Mesenchymal stem cell (in vitro differentiated cells and primary cell): Measurements from ENCODE around the gene API5.
A peak's percentile ranks its signal among the peaks of the same experiment; 100 is the strongest.

Experiments used
- DNase-seq: peaks from one replicate; pipeline ENCODE4 v3.0.0-alpha.2; 2013
- H2AFZ ChIP-seq: one replicate; pipeline ENCODE4 v1.6.1; 2013; ENCODE audit warnings: low read depth, mild to moderate bottlenecking, control low read depth, inconsistent platforms, low read length, moderate library complexity
- H2AK5ac ChIP-seq: 2 replicates; pipeline ENCODE4 v1.6.1; 2013; ENCODE audit warnings: low read length, moderate library complexity, mild to moderate bottlenecking, inconsistent platforms; ENCODE audit not compliant: severe bottlenecking
- H2BK120ac ChIP-seq: one replicate; pipeline ENCODE4 v1.6.1; 2013; ENCODE audit warnings: low read depth, mild to moderate bottlenecking, inconsistent platforms, low read length, moderate library complexity
- H2BK12ac ChIP-seq, 2 experiments: one replicate each; pipeline ENCODE4 v1.6.1; 2013; ENCODE audit warnings: inconsistent platforms in 2 of 2, low read length in 2 of 2, mild to moderate bottlenecking in 2 of 2, moderate library complexity in 2 of 2, control low read depth in 1 of 2
- H2BK15ac ChIP-seq: one replicate; pipeline ENCODE4 v1.6.1; 2013; ENCODE audit warnings: mild to moderate bottlenecking, low read depth, inconsistent platforms; ENCODE audit not compliant: poor library complexity, severe bottlenecking
- H2BK5ac ChIP-seq: 2 replicates; pipeline ENCODE4 v1.6.1; 2013; ENCODE audit warnings: low read depth, mild to moderate bottlenecking, low read length, control low read depth, inconsistent platforms; ENCODE audit not compliant: poor library complexity, severe bottlenecking
- H3K14ac ChIP-seq, 2 experiments: one replicate each; pipeline ENCODE4 v1.6.1; 2013; ENCODE audit warnings: inconsistent platforms in 2 of 2, low read length in 2 of 2, control low read depth in 1 of 2, mild to moderate bottlenecking in 1 of 2, moderate library complexity in 1 of 2
- H3K18ac ChIP-seq, 2 experiments: one replicate each; pipeline ENCODE4 v1.6.1; 2013; ENCODE audit warnings: inconsistent platforms in 2 of 2, low read length in 2 of 2, control low read depth in 1 of 2, low read depth in 1 of 2, mild to moderate bottlenecking in 1 of 2
- H3K23ac ChIP-seq, 2 experiments: one replicate each; pipeline ENCODE4 v1.6.1; 2013; ENCODE audit warnings: inconsistent platforms in 2 of 2, low read length in 2 of 2, mild to moderate bottlenecking in 2 of 2, moderate library complexity in 2 of 2, control low read depth in 1 of 2
- H3K27ac ChIP-seq: 2 replicates; pipeline ENCODE4 v1.5.1; 2013; ENCODE audit warnings: mild to moderate bottlenecking, moderate library complexity, low read length, control low read depth, inconsistent platforms; ENCODE audit not compliant: poor library complexity, severe bottlenecking
- H3K27me3 ChIP-seq, 2 experiments: 2 replicates each; pipeline versions ENCODE4 v1.6.1 to v1.7.0; 2013; ENCODE audit warnings: low read length in 2 of 2, mild to moderate bottlenecking in 2 of 2, moderate library complexity in 2 of 2, control low read depth in 1 of 2, inconsistent platforms in 1 of 2; ENCODE audit not compliant: control insufficient read depth in 1 of 2, insufficient read depth in 1 of 2
- H3K36me3 ChIP-seq, 2 experiments: 2 replicates each; pipeline versions ENCODE4 v1.6.1 to v1.7.0; 2013; ENCODE audit warnings: low read length in 2 of 2, control low read depth in 1 of 2, inconsistent platforms in 1 of 2, low read depth in 1 of 2, mild to moderate bottlenecking in 1 of 2; ENCODE audit not compliant: insufficient read depth in 2 of 2, control insufficient read depth in 1 of 2
- H3K4ac ChIP-seq, 2 experiments: one replicate each; pipeline ENCODE4 v1.6.1; 2013; ENCODE audit warnings: inconsistent platforms in 2 of 2, low read length in 2 of 2, mild to moderate bottlenecking in 2 of 2, moderate library complexity in 2 of 2, control low read depth in 1 of 2, low read depth in 1 of 2
- H3K4me1 ChIP-seq: 2 replicates; pipeline ENCODE4 v1.6.1; 2013; ENCODE audit warnings: low read depth, low read length, control low read depth; ENCODE audit not compliant: control insufficient read depth, insufficient read depth
- H3K4me2 ChIP-seq: 2 replicates; pipeline ENCODE4 v1.6.1; 2013; ENCODE audit warnings: low read length, mild to moderate bottlenecking, inconsistent platforms; ENCODE audit not compliant: poor library complexity, severe bottlenecking
- H3K4me3 ChIP-seq, 2 experiments: 2 replicates each; pipeline versions ENCODE4 v1.5.1 to v1.7.0; 2013; ENCODE audit warnings: low read length in 2 of 2, mild to moderate bottlenecking in 2 of 2, control low read depth in 1 of 2, low read depth in 1 of 2; ENCODE audit not compliant: insufficient read depth in 1 of 2
- H3K79me1 ChIP-seq: replicated peaks from 2 replicates; pipeline ENCODE4 v1.6.1; 2013; ENCODE audit warnings: mild to moderate bottlenecking, control low read depth, low read length, inconsistent platforms; ENCODE audit not compliant: poor library complexity, severe bottlenecking
- H3K9ac ChIP-seq: 2 replicates; pipeline ENCODE4 v1.7.0; 2013; ENCODE audit warnings: mild to moderate bottlenecking, low read length, moderate library complexity
- H3K9me3 ChIP-seq: 2 replicates; pipeline ENCODE4 v1.7.0; 2013; ENCODE audit warnings: mild to moderate bottlenecking, low read length; ENCODE audit not compliant: control insufficient read depth
- H4K8ac ChIP-seq: one replicate; pipeline ENCODE4 v1.6.1; 2013; ENCODE audit warnings: inconsistent platforms, mild to moderate bottlenecking, low read length, moderate library complexity
- H4K91ac ChIP-seq: one replicate; pipeline ENCODE4 v1.6.1; 2013; ENCODE audit warnings: mild to moderate bottlenecking, low read length, inconsistent platforms
- WGBS: methylation state at CpG from one replicate; pipeline ENCODE4 v1.1.7; 2013; ENCODE audit warnings: mixed read lengths; 5-methylcytosine and 5-hydroxymethylcytosine counted together

The API5 gene

GRCh38 chr11:43316451-43316850 lies 4.7 kb downstream of the API5 start:
- Histone ChIP-seq H3K27me3 (no peaks in the 10 kb centered on the region), H3K9ac (no peak overlapping the region), H3K4me2 (peak overlapping the region; percentile 29), H2BK5ac (no peak overlapping the region), H4K8ac (no peak overlapping the region), H3K4me1 (peaks cover 6% of the 10 kb centered on the region), H2BK12ac (no peak overlapping the region), H2AK5ac (no peak overlapping the region), H3K23ac (no peak overlapping the region), H3K79me1 (peaks cover 13% of the 10 kb centered on the region), H3K36me3 (peaks cover 4 to 35% of the 10 kb centered on the region in 2 experiments), H3K4ac (no peak overlapping the region), H3K27ac (no peak overlapping the region), H2BK15ac (no peak overlapping the region), H3K18ac (peak overlapping the region in 1 of 2 experiments; percentile 21), H2AFZ (no peak overlapping the region), H4K91ac (no peak overlapping the region), H3K14ac (no peak overlapping the region), H3K9me3 (no peaks in the 10 kb centered on the region), H2BK120ac (no peak overlapping the region), H3K4me3 (no peak overlapping the region)
- 83% methylated on average over 5 of the region's 6 CpGs for WGBS
- DNase-seq = peak; percentile 34

DNA sequence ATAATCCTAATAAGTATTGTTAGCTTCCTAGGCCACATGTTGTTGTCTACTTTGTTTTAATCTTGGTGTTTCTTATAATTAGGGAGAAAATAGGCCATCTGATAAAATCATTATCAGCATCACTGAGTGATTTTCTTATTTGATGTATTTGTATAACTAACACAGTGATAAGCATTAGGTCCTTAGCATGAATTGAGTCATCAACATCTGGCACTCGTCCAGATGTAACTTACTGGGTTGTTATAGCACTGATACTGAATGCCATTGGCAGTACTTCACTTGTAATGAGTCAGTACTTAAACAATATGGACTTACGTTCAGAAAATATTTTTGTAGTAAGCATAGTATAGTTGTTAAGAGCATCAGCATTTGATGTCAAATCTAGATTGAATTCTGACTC lies 16.2 kb downstream of the API5 start:
- Histone ChIP-seq H3K79me1 (peaks cover 4% of the 10 kb centered on the region), H3K27me3 (no peaks in the 10 kb centered on the region), H2BK5ac (no peak overlapping the region), H2AK5ac (no peak overlapping the region), H3K14ac (no peak overlapping the region), H2BK12ac (no peak overlapping the region), H2BK120ac (no peak overlapping the region), H3K4ac (no peak overlapping the region), H3K4me1 (no peaks in the 10 kb centered on the region), H3K27ac (no peak overlapping the region), H3K9ac (no peak overlapping the region), H4K8ac (no peak overlapping the region), H4K91ac (no peak overlapping the region), H3K9me3 (no peaks in the 10 kb centered on the region), H3K4me3 (no peak overlapping the region), H3K18ac (no peak overlapping the region), H2AFZ (no peak overlapping the region), H3K36me3 (peaks cover 20 to 98% of the 10 kb centered on the region in 2 experiments), H3K23ac (no peak overlapping the region), H3K4me2 (no peak overlapping the region), H2BK15ac (no peak overlapping the region)
- WGBS = 0% methylated on average over 1 of the region's 2 CpGs
- DNase-seq = peak; percentile 91

- 60% methylated on average over 1 of the region's 2 CpGs for WGBS
- no peaks in the 10 kb centered on the region for H3K9me3 ChIP-seq
- H3K18ac ChIP-seq = no peak overlapping the region
- no peaks in the 10 kb centered on the region for H3K4me1 ChIP-seq
- H2AFZ ChIP-seq = no peak overlapping the region
- H2BK12ac ChIP-seq = no peak overlapping the region
- no peak overlapping the region for H2BK5ac ChIP-seq
- no peak overlapping the region for H2BK120ac ChIP-seq
- H3K36me3 ChIP-seq = peaks cover 18 to 98% of the 10 kb centered on the region in 2 experiments
- no peak overlapping the region for H3K14ac ChIP-seq
- no peak overlapping the region for H4K8ac ChIP-seq
- peaks cover 4% of the 10 kb centered on the region for H3K79me1 ChIP-seq
- H3K9ac ChIP-seq = no peak overlapping the region
- H3K27me3 ChIP-seq = no peaks in the 10 kb centered on the region
- no peak overlapping the region for H3K27ac ChIP-seq
- DNase-seq = no peak
- H4K91ac ChIP-seq = no peak overlapping the region
- no peak overlapping the region for H3K23ac ChIP-seq
- no peak overlapping the region for H3K4me3 ChIP-seq
- H3K4ac ChIP-seq = no peak overlapping the region
- H2BK15ac ChIP-seq = no peak overlapping the region
- H3K4me2 ChIP-seq = no peak overlapping the region
- H2AK5ac ChIP-seq = no peak overlapping the region
Measured at GRCh38 chr11:43328482-43328881, 16.7 kb downstream of the API5 start.

DNA sequence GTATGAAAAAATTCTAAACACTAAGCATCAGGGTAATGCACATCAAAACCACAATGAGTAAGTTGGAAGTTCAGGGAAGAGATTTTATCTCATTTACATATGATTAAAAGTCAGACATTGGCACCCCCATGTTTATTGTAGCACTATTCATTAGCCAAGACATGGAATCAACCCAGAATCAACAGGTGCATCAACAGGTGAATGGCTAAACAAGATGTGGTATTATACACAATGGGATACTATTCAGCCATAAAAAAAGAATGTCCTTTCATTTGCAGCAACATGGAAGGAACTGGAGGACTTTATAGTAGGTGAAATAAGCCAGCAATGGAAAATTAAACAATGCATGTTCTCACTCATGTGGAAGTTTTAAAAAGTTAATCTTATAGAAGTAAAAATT lies 29.4 kb downstream of the API5 start:
- H3K79me1 ChIP-seq = no peaks in the 10 kb centered on the region
- DNase-seq = no peak
- H3K4me1 ChIP-seq = no peaks in the 10 kb centered on the region

More for the DNA sequence above, 29.4 kb downstream of the API5 start:
- Histone ChIP-seq H3K4ac (no peak overlapping the region), H3K23ac (no peak overlapping the region), H3K27me3 (no peaks in the 10 kb centered on the region), H3K9ac (no peak overlapping the region), H3K4me3 (no peak overlapping the region), H3K14ac (no peak overlapping the region), H2BK120ac (no peak overlapping the region), H3K4me2 (no peak overlapping the region), H3K36me3 (peaks cover 4 to 62% of the 10 kb centered on the region in 2 experiments), H4K91ac (no peak overlapping the region), H2AK5ac (no peak overlapping the region), H2AFZ (no peak overlapping the region), H2BK12ac (no peak overlapping the region), H4K8ac (no peak overlapping the region), H3K9me3 (no peaks in the 10 kb centered on the region), H3K27ac (no peak overlapping the region), H2BK15ac (no peak overlapping the region), H3K18ac (no peak overlapping the region), H2BK5ac (no peak overlapping the region)
